ENCODE measurements around the gene GPD2. TPM values are rescaled to one million over a fixed set of nuclear protein-coding genes. Genes with fewer than 3 reads are reported as not detected.

Gene GPD2
- total RNA-seq, 2 experiments from 2014 or later: 17.2 to 17.3 TPM

GRCh38 chr2:156471762-156472161, 35.6 kb downstream of the GPD2 start:
- DNase-seq: no peak
- Mint-ChIP-seq H3K4me3 (no peak overlapping the region), H3K9me3 (peaks cover 4% of the 10 kb centered on the region), H3K36me3 (ENCODE audit: low read depth) (peaks cover 18% of the 10 kb centered on the region), H3K27me3 (no peaks in the 10 kb centered on the region), H3K4me1 (peaks cover 43% of the 10 kb centered on the region), H3K27ac (no peak overlapping the region)
- ChIA-PET POLR2A (interaction anchor here (0.7 kb wide), 1 partner anchor 17 kb away, joined by 3 read pairs; no protein-coding TSS in a partner anchor), CTCF (interaction anchor here (0.7 kb wide), 1 partner anchor 136 kb away, joined by 3 read pairs; no protein-coding TSS in a partner anchor)

GRCh38 chr2:156472686-156473085, 36.5 kb downstream of the GPD2 start:
- no peaks in the 10 kb centered on the region for H3K27me3 Mint-ChIP-seq
- ChIA-PET POLR2A (interaction anchor here (0.6 kb wide), 2 partner anchors 18 to 138 kb away, joined by 3 read pairs; no protein-coding TSS in a partner anchor), CTCF (interaction anchor here (0.7 to 1.3 kb wide), 5 partner anchors 9 to 82 kb away, joined by 3 to 5 read pairs (median 3); no protein-coding TSS in a partner anchor)
- H3K36me3 Mint-ChIP-seq (ENCODE audit: low read depth): peaks cover 23% of the 10 kb centered on the region
- H3K9me3 Mint-ChIP-seq: peaks cover 4% of the 10 kb centered on the region
- no peak overlapping the region for H3K27ac Mint-ChIP-seq
- no peak for DNase-seq
- H3K4me1 Mint-ChIP-seq: peaks cover 38% of the 10 kb centered on the region
- no peak overlapping the region for H3K4me3 Mint-ChIP-seq

- ChIA-PET POLR2A (interaction anchor here (0.6 to 0.7 kb wide), 2 partner anchors 19 to 139 kb away, joined by 3 read pairs; no protein-coding TSS in a partner anchor), CTCF (interaction anchor here (1.2 to 1.3 kb wide), 2 partner anchors 9 to 33 kb away, joined by 3 to 5 read pairs; no protein-coding TSS in a partner anchor)
- H3K27ac Mint-ChIP-seq: no peak overlapping the region
- H3K4me1 Mint-ChIP-seq: peaks cover 38% of the 10 kb centered on the region
- H3K4me3 Mint-ChIP-seq: no peak overlapping the region
- H3K27me3 Mint-ChIP-seq: no peaks in the 10 kb centered on the region
- no peak for DNase-seq
- peaks cover 26% of the 10 kb centered on the region for H3K36me3 Mint-ChIP-seq (ENCODE audit: low read depth)
- peaks cover 4% of the 10 kb centered on the region for H3K9me3 Mint-ChIP-seq
Observed at GRCh38 chr2:156473445-156473844, 37.3 kb downstream of the GPD2 start.

GRCh38 chr2:156474401-156474800, 38.2 kb downstream of the GPD2 start:
- ChIA-PET POLR2A (no interaction called here), CTCF (no interaction called here)
- Mint-ChIP-seq H3K9me3 (peaks cover 3% of the 10 kb centered on the region), H3K36me3 (ENCODE audit: low read depth) (peaks cover 23% of the 10 kb centered on the region), H3K27me3 (no peaks in the 10 kb centered on the region), H3K27ac (no peak overlapping the region), H3K4me1 (peaks cover 38% of the 10 kb centered on the region), H3K4me3 (no peak overlapping the region)
- no peak for DNase-seq

GRCh38 chr2:156476021-156476849, 40.1 kb downstream of the GPD2 start:
- no peak for DNase-seq
- no peak overlapping the region for H3K27ac Mint-ChIP-seq
- ChIA-PET POLR2A (no interaction called here), CTCF (interaction anchor here (1.3 kb wide), 1 partner anchor 11 kb away, joined by 4 read pairs; no protein-coding TSS in a partner anchor)
- peaks cover 29% of the 10 kb centered on the region for H3K4me1 Mint-ChIP-seq
- no peaks in the 10 kb centered on the region for H3K27me3 Mint-ChIP-seq
- peaks cover 19% of the 10 kb centered on the region for H3K36me3 Mint-ChIP-seq (ENCODE audit: low read depth)
- no peak overlapping the region for H3K4me3 Mint-ChIP-seq
- no peaks in the 10 kb centered on the region for H3K9me3 Mint-ChIP-seq

GRCh38 chr2:156476850-156477206, 40.6 kb downstream of the GPD2 start:
- H3K27me3 Mint-ChIP-seq: no peaks in the 10 kb centered on the region
- no peak overlapping the region for H3K4me3 Mint-ChIP-seq
- POLR2A ChIA-PET: interaction anchor here (0.6 kb wide), 1 partner anchor 1399 kb away, joined by 4 read pairs; the partner anchor contains the start of gene ACVR1
- no peak overlapping the region for H3K27ac Mint-ChIP-seq
- CTCF ChIA-PET: interaction anchor here (1.3 kb wide), 1 partner anchor 10 kb away, joined by 4 read pairs; no protein-coding TSS in a partner anchor
- H3K9me3 Mint-ChIP-seq: no peaks in the 10 kb centered on the region
- peaks cover 19% of the 10 kb centered on the region for H3K36me3 Mint-ChIP-seq (ENCODE audit: low read depth)
- no peak for DNase-seq
- H3K4me1 Mint-ChIP-seq: peaks cover 26% of the 10 kb centered on the region

- ChIA-PET POLR2A (no interaction called here), CTCF (interaction anchor here (0.8 kb wide), 1 partner anchor 43 kb away, joined by 4 read pairs; no protein-coding TSS in a partner anchor)
- Mint-ChIP-seq H3K9me3 (no peaks in the 10 kb centered on the region), H3K27ac (no peak overlapping the region), H3K36me3 (ENCODE audit: low read depth) (peaks cover 21% of the 10 kb centered on the region), H3K4me1 (peaks cover 30% of the 10 kb centered on the region), H3K27me3 (no peaks in the 10 kb centered on the region), H3K4me3 (no peak overlapping the region)
- DNase-seq: no peak
Observed at GRCh38 chr2:156480376-156480775, 44.2 kb downstream of the GPD2 start.

GRCh38 chr2:156481312-156481711, 45.1 kb downstream of the GPD2 start:
- POLR2A ChIA-PET: no interaction called here
- Mint-ChIP-seq H3K27ac (no peak overlapping the region), H3K4me1 (peaks cover 21% of the 10 kb centered on the region), H3K9me3 (no peaks in the 10 kb centered on the region), H3K4me3 (no peak overlapping the region), H3K27me3 (no peaks in the 10 kb centered on the region), H3K36me3 (ENCODE audit: low read depth) (peaks cover 17% of the 10 kb centered on the region)
- CTCF ChIA-PET: interaction anchor here (1.1 kb wide), 2 partner anchors 10 to 40 kb away, joined by 3 to 5 read pairs; no protein-coding TSS in a partner anchor
- no peak for DNase-seq

- DNase-seq: no peak
- peaks cover 5% of the 10 kb centered on the region for H3K36me3 Mint-ChIP-seq (ENCODE audit: low read depth)
- ChIA-PET POLR2A (interaction anchor here (0.6 kb wide), 1 partner anchor 783 kb away, joined by 3 read pairs; no protein-coding TSS in a partner anchor), CTCF (no interaction called here)
- H3K27ac Mint-ChIP-seq: no peak overlapping the region
- H3K27me3 Mint-ChIP-seq: no peaks in the 10 kb centered on the region
- no peaks in the 10 kb centered on the region for H3K9me3 Mint-ChIP-seq
- no peak overlapping the region for H3K4me3 Mint-ChIP-seq
- peaks cover 20% of the 10 kb centered on the region for H3K4me1 Mint-ChIP-seq
Observed at GRCh38 chr2:156483741-156484173, 47.6 kb downstream of the GPD2 start.

GRCh38 chr2:156486147-156486546, 50.0 kb downstream of the GPD2 start:
- H3K27me3 Mint-ChIP-seq: no peaks in the 10 kb centered on the region
- H3K4me1 Mint-ChIP-seq: peaks cover 34% of the 10 kb centered on the region
- no peak overlapping the region for H3K4me3 Mint-ChIP-seq
- DNase-seq: no peak
- ChIA-PET POLR2A (interaction anchor here (1.3 kb wide), 1 partner anchor 19 kb away, joined by 3 read pairs; no protein-coding TSS in a partner anchor), CTCF (interaction anchor here (0.9 to 2.2 kb wide), 4 partner anchors 9 to 152 kb away, joined by 3 to 6 read pairs (median 4); no protein-coding TSS in a partner anchor)
- H3K9me3 Mint-ChIP-seq: no peaks in the 10 kb centered on the region
- peaks cover 5% of the 10 kb centered on the region for H3K36me3 Mint-ChIP-seq (ENCODE audit: low read depth)
- no peak overlapping the region for H3K27ac Mint-ChIP-seq

- DNase-seq: no peak
- H3K27me3 Mint-ChIP-seq: no peaks in the 10 kb centered on the region
- H3K4me1 Mint-ChIP-seq: peaks cover 37% of the 10 kb centered on the region
- ChIA-PET CTCF (interaction anchor here (0.9 to 2.2 kb wide), 4 partner anchors 8 to 152 kb away, joined by 3 to 6 read pairs (median 4); no protein-coding TSS in a partner anchor), POLR2A (no interaction called here)
- peaks cover 5% of the 10 kb centered on the region for H3K36me3 Mint-ChIP-seq (ENCODE audit: low read depth)
- no peak overlapping the region for H3K4me3 Mint-ChIP-seq
- no peaks in the 10 kb centered on the region for H3K9me3 Mint-ChIP-seq
- no peak overlapping the region for H3K27ac Mint-ChIP-seq
Observed at GRCh38 chr2:156486614-156487013, 50.4 kb downstream of the GPD2 start.

GRCh38 chr2:156489195-156489594, 53.0 kb downstream of the GPD2 start:
- H3K36me3 Mint-ChIP-seq (ENCODE audit: low read depth): peaks cover 7% of the 10 kb centered on the region
- no peak overlapping the region for H3K27ac Mint-ChIP-seq
- no peaks in the 10 kb centered on the region for H3K27me3 Mint-ChIP-seq
- CTCF ChIA-PET: no interaction called here
- H3K9me3 Mint-ChIP-seq: peaks cover 2% of the 10 kb centered on the region
- DNase-seq: no peak
- POLR2A ChIA-PET: interaction anchor here (0.5 kb wide), 1 partner anchor 17 kb away, joined by 3 read pairs; no protein-coding TSS in a partner anchor
- H3K4me3 Mint-ChIP-seq: no peak overlapping the region
- H3K4me1 Mint-ChIP-seq: peaks cover 39% of the 10 kb centered on the region
